Mesendoderm (in vitro differentiated cells): ENCODE measurements around the gene ERC1. TPM values are rescaled to one million over a fixed set of nuclear protein-coding genes. Genes with fewer than 3 reads are reported as not detected.

Experiments used
- DNase-seq: peaks from one replicate; pipeline ENCODE4 v3.0.0; 2013
- H2AK5ac ChIP-seq: 2 replicates; pipeline ENCODE4 v1.6.1; 2013; ENCODE audit warnings: low read length, inconsistent platforms
- H2BK120ac ChIP-seq: 2 replicates; pipeline ENCODE4 v1.6.1; 2013; ENCODE audit warnings: low read depth, mild to moderate bottlenecking, low read length, moderate library complexity, mixed read lengths
- H2BK15ac ChIP-seq: replicated peaks from 2 replicates; pipeline ENCODE4 v1.6.1; 2013; ENCODE audit warnings: low read depth, mild to moderate bottlenecking, moderate library complexity
- H2BK5ac ChIP-seq: 2 replicates; pipeline ENCODE4 v1.6.1; 2013; ENCODE audit warnings: low read length, inconsistent platforms
- H3K18ac ChIP-seq: 2 replicates; pipeline ENCODE4 v1.6.1; 2013; ENCODE audit warnings: mild to moderate bottlenecking, low read length, mixed read lengths
- H3K23ac ChIP-seq: one replicate; pipeline ENCODE4 v1.6.1; 2013; ENCODE audit warnings: low read length
- H3K27ac ChIP-seq: 2 replicates; pipeline ENCODE4 v1.5.1; 2013; ENCODE audit warnings: low read depth, mild to moderate bottlenecking, inconsistent platforms, low read length, moderate library complexity
- H3K27me3 ChIP-seq: 2 replicates; pipeline ENCODE4 v1.6.1; 2013; ENCODE audit warnings: low read length, control low read depth, mild to moderate bottlenecking, inconsistent platforms; ENCODE audit not compliant: insufficient read depth, poor library complexity
- H3K36me3 ChIP-seq: 2 replicates; pipeline ENCODE4 v1.6.1; 2013; ENCODE audit warnings: low read length, inconsistent platforms; ENCODE audit not compliant: control insufficient read depth, insufficient read depth
- H3K4ac ChIP-seq: one replicate; pipeline ENCODE4 v1.6.1; 2013; ENCODE audit warnings: low read depth, mild to moderate bottlenecking, low read length, moderate library complexity
- H3K4me1 ChIP-seq: 2 replicates; pipeline ENCODE4 v1.6.1; 2013; ENCODE audit warnings: low read depth, low read length, inconsistent platforms; ENCODE audit not compliant: control insufficient read depth
- H3K4me2 ChIP-seq: 2 replicates; pipeline ENCODE4 v1.6.1; 2013; ENCODE audit warnings: low read length
- H3K4me3 ChIP-seq: 2 replicates; pipeline ENCODE4 v1.5.1; 2013; ENCODE audit warnings: mild to moderate bottlenecking, low read length
- H3K56ac ChIP-seq: one replicate; pipeline ENCODE4 v1.6.1; 2013; ENCODE audit warnings: low read length
- H3K79me1 ChIP-seq: 2 replicates; pipeline ENCODE4 v1.6.1; 2013; ENCODE audit warnings: low read length, inconsistent platforms
- H3K79me2 ChIP-seq: 2 replicates; pipeline ENCODE4 v1.6.1; 2013; ENCODE audit warnings: mild to moderate bottlenecking, low read length; ENCODE audit not compliant: control insufficient read depth, insufficient read depth
- H3K9ac ChIP-seq: 2 replicates; pipeline ENCODE4 v1.6.1; 2013; ENCODE audit warnings: low read length, inconsistent platforms
- H4K5ac ChIP-seq: one replicate; pipeline ENCODE4 v1.6.1; 2013; ENCODE audit warnings: low read length
- H4K8ac ChIP-seq: one replicate; pipeline ENCODE4 v1.6.1; 2013; ENCODE audit warnings: low read depth, mild to moderate bottlenecking, control low read depth, low read length, moderate library complexity
- WGBS: extraction: QIAGEN DNeasy Blood & Tissue Kit; methylation state at CpG from one replicate; pipeline ENCODE4 v1.1.7; 2013; ENCODE audit warnings: low lambda C conversion rate, missing lambda C conversion rate; ENCODE audit not compliant: insufficient coverage; ENCODE audit errors: extremely low coverage; 5-methylcytosine and 5-hydroxymethylcytosine counted together
- polyA plus RNA-seq, 2 experiments: library from polyadenylated mRNA; stranded (reverse); fragments of 200-250 nt; gene quantifications; one replicate each; pipeline ENCODE4 v1.2.3, GENCODE V29; 2013

ERC1 gene
- polyA plus RNA-seq (2013, experiment 1 of 2) = 10.4 TPM
- polyA plus RNA-seq (2013, experiment 2 of 2) = 10.2 TPM

DNA sequence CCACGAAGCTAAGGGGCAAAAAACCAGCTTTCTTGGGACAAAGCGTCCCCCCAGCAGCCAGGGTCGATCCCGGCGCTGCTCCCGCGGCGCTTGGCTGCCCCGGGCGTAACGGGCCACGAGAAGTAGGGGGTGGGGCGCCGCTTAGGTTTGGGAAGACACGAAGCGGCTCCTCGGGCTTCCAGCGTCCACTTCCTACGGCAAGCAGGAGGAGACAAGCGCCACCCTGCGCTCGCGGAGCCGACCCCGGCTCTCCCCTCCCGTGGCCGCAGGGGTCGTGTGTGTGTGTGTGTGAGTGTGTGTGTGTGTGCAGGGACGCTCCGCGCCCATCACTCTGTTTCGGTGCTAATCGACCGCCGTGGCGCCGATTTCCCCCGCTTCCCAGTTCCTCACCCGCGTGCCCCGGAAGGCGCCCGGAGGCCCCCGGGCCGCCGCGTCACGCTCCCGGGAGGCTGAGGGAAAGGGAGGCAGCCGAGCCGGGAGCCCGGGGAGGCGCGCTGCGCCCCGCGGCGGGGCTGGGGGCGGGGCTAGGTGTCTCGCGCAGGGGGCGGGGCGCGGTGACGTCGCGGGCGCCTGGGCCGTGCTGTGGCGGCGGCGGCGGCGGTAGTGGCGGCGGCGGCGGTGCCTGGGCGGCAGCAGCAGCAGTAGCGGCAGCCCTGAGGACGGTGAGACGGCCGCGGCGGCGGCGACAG is at the start of gene ERC1:
TSS of gene ERC1 (plus strand) at position 563 of the 689 bp plus-strand sequence. CDS start 36,681 bp downstream, outside the sequence.
- no CpG with 5 or more reads among the region's 87 CpGs for WGBS

GRCh38 chr12:943051-943450 is 48.0 kb upstream of the ERC1 start:
- no peaks in the 10 kb centered on the region for H3K36me3 ChIP-seq

More for the DNA sequence above, at the start of gene ERC1:
- peak within 1 kb of the TSS; percentile 81 for H3K4ac ChIP-seq
- peak; percentile 92 for DNase-seq
- H3K79me2 ChIP-seq = peaks cover 7% of the 10 kb centered on the region
- H3K4me3 ChIP-seq = peak within 1 kb of the TSS; percentile 60
- peak within 1 kb of the TSS; percentile 86 for H3K18ac ChIP-seq
- no peak within 1 kb of the TSS for H4K8ac ChIP-seq
- H3K23ac ChIP-seq = no peak within 1 kb of the TSS
- H2AK5ac ChIP-seq = no peak within 1 kb of the TSS
- no peaks in the 10 kb centered on the region for H3K27me3 ChIP-seq
- peak within 1 kb of the TSS; percentile 81 for H3K27ac ChIP-seq
- H3K4me1 ChIP-seq = no peaks in the 10 kb centered on the region
- H3K9ac ChIP-seq = peak within 1 kb of the TSS; percentile 83
- no peak within 1 kb of the TSS for H2BK120ac ChIP-seq
- H2BK15ac ChIP-seq = no peak within 1 kb of the TSS
- H4K5ac ChIP-seq = no peak within 1 kb of the TSS
- peak within 1 kb of the TSS; percentile 77 for H3K4me2 ChIP-seq
- H3K56ac ChIP-seq = peak within 1 kb of the TSS; percentile 94
- no peaks in the 10 kb centered on the region for H3K36me3 ChIP-seq
- peak within 1 kb of the TSS; percentile 61 for H2BK5ac ChIP-seq
- H3K79me1 ChIP-seq = peaks cover 1% of the 10 kb centered on the region

GRCh38 chr12:944211-944610 is 46.8 kb upstream of the ERC1 start:
- no peak overlapping the region for H2BK120ac ChIP-seq
- H3K4me1 ChIP-seq = no peaks in the 10 kb centered on the region
- H3K27me3 ChIP-seq = no peaks in the 10 kb centered on the region
- no peak overlapping the region for H2BK15ac ChIP-seq
- no peak overlapping the region for H2AK5ac ChIP-seq
- no peak overlapping the region for H3K23ac ChIP-seq
- no peak overlapping the region for H3K4me3 ChIP-seq
- no peak overlapping the region for H4K5ac ChIP-seq
- H2BK5ac ChIP-seq = no peak overlapping the region
- H3K56ac ChIP-seq = no peak overlapping the region
- no peaks in the 10 kb centered on the region for H3K36me3 ChIP-seq
- H3K79me1 ChIP-seq = peaks cover 7% of the 10 kb centered on the region
- no peak overlapping the region for H3K9ac ChIP-seq
- no peak overlapping the region for H3K4ac ChIP-seq
- H3K79me2 ChIP-seq = peaks cover 15% of the 10 kb centered on the region
- WGBS = no CpG with 5 or more reads among the region's 7 CpGs
- no peak overlapping the region for H3K18ac ChIP-seq
- no peak overlapping the region for H3K27ac ChIP-seq
- H3K4me2 ChIP-seq = no peak overlapping the region
- DNase-seq = no peak
- no peak overlapping the region for H4K8ac ChIP-seq

More at GRCh38 chr12:943051-943450, 48.0 kb upstream of the ERC1 start:
- Histone ChIP-seq H4K8ac (no peak overlapping the region), H4K5ac (no peak overlapping the region), H2BK5ac (no peak overlapping the region), H3K4me3 (no peak overlapping the region), H3K79me1 (peaks cover 8% of the 10 kb centered on the region), H3K27ac (no peak overlapping the region), H3K18ac (no peak overlapping the region), H3K56ac (no peak overlapping the region), H3K79me2 (peaks cover 12% of the 10 kb centered on the region), H3K4me2 (no peak overlapping the region), H2AK5ac (no peak overlapping the region), H3K23ac (no peak overlapping the region), H2BK120ac (no peak overlapping the region), H3K9ac (no peak overlapping the region), H3K4ac (no peak overlapping the region), H3K4me1 (no peaks in the 10 kb centered on the region), H3K27me3 (no peaks in the 10 kb centered on the region), H2BK15ac (no peak overlapping the region)
- WGBS = no CpG with 5 or more reads among the region's 6 CpGs
- no peak for DNase-seq

DNA sequence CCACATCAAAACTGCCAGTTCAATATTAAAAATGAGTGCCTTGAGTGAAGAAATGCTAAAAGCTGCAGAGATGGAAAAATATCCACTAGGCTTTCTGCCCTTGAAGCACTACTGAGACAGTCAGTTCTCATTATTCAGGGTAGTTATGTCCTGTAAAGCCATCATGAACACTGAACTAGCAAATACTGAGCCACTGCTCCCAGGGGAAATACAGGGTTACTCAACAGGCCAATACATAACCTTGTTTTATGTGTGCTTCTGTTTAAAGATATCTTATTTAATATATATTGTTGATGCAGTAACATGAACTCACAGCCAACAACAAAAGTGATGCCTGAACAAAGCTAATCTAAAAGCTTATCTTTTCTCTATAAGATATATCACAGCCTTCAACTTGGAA is 44.8 kb upstream of the ERC1 start:
- Histone ChIP-seq H3K4ac (no peak overlapping the region), H3K27ac (no peak overlapping the region), H3K9ac (no peak overlapping the region), H2BK120ac (no peak overlapping the region), H3K56ac (no peak overlapping the region), H2BK15ac (no peak overlapping the region), H3K4me2 (no peak overlapping the region), H3K27me3 (no peaks in the 10 kb centered on the region), H3K23ac (no peak overlapping the region), H2AK5ac (no peak overlapping the region), H3K79me1 (peaks cover 7% of the 10 kb centered on the region), H3K4me1 (no peaks in the 10 kb centered on the region), H3K4me3 (no peak overlapping the region), H3K18ac (no peak overlapping the region), H4K8ac (no peak overlapping the region), H4K5ac (no peak overlapping the region), H2BK5ac (no peak overlapping the region), H3K79me2 (peaks cover 15% of the 10 kb centered on the region), H3K36me3 (no peaks in the 10 kb centered on the region)
- DNase-seq = no peak

- no peak for DNase-seq
- no peaks in the 10 kb centered on the region for H3K27me3 ChIP-seq
- H3K18ac ChIP-seq = no peak overlapping the region
- H2BK5ac ChIP-seq = no peak overlapping the region
- no peak overlapping the region for H3K4me3 ChIP-seq
- peak overlapping the region; percentile 15 for H3K56ac ChIP-seq
- H3K4me1 ChIP-seq = no peaks in the 10 kb centered on the region
- H3K79me1 ChIP-seq = peaks cover 7% of the 10 kb centered on the region
- no peak overlapping the region for H4K5ac ChIP-seq
- no peak overlapping the region for H2AK5ac ChIP-seq
- WGBS = 100% methylated on average over 2 of the region's 6 CpGs
- H3K4me2 ChIP-seq = no peak overlapping the region
- peaks cover 15% of the 10 kb centered on the region for H3K79me2 ChIP-seq
- H3K27ac ChIP-seq = no peak overlapping the region
- H4K8ac ChIP-seq = no peak overlapping the region
- no peak overlapping the region for H2BK120ac ChIP-seq
- H3K36me3 ChIP-seq = no peaks in the 10 kb centered on the region
- H3K4ac ChIP-seq = no peak overlapping the region
- H3K23ac ChIP-seq = no peak overlapping the region
- H2BK15ac ChIP-seq = no peak overlapping the region
- H3K9ac ChIP-seq = no peak overlapping the region
These were observed 44.4 kb upstream of the ERC1 start for GRCh38 chr12:946631-947030.

DNA sequence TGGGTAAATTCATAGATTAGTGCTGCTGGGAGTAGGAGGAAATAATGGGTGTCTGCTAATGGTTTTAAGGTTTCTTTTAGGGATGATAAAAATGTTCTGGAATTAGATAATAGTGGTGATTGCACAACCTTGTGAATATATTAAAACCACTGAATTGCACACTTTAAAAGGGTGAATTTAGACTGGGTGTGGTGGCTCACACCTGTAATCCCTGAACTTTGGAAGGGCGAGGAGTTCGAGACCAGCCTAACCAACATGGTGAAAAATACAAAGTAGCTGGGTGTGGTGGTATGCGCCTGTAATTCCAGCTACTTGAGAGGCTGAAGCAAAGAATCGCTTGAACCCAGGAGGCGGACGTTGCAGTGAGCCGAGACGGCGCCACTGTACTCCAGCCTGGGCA is 42.8 kb upstream of the ERC1 start:
- peak overlapping the region; percentile 52 for H3K56ac ChIP-seq
- H2BK5ac ChIP-seq = no peak overlapping the region
- no peak overlapping the region for H3K4me3 ChIP-seq
- no peak overlapping the region for H3K4me2 ChIP-seq
- no peak overlapping the region for H3K27ac ChIP-seq
- no peaks in the 10 kb centered on the region for H3K27me3 ChIP-seq
- H4K5ac ChIP-seq = no peak overlapping the region
- no peaks in the 10 kb centered on the region for H3K4me1 ChIP-seq
- H3K9ac ChIP-seq = peak overlapping the region; percentile 24
- DNase-seq = no peak
- H3K23ac ChIP-seq = no peak overlapping the region
- peaks cover 5% of the 10 kb centered on the region for H3K79me1 ChIP-seq
- no peak overlapping the region for H4K8ac ChIP-seq
- no CpG with 5 or more reads among the region's 9 CpGs for WGBS
- no peak overlapping the region for H2BK120ac ChIP-seq
- H3K79me2 ChIP-seq = peaks cover 12% of the 10 kb centered on the region
- H3K4ac ChIP-seq = peak overlapping the region; percentile 58
- no peak overlapping the region for H3K18ac ChIP-seq
- H2BK15ac ChIP-seq = no peak overlapping the region
- H3K36me3 ChIP-seq = no peaks in the 10 kb centered on the region
- H2AK5ac ChIP-seq = no peak overlapping the region
